HEK293T (cell line): ENCODE data around the gene ZNF622.

Experiments
- CTCF ChIA-PET: fragments of 350-600 bp; formaldehyde crosslinking; extraction: SDS; loops from one replicate; lab custom pipeline; 2021; ENCODE audit warnings: antibody characterized with exemption, inconsistent platforms; lab: Yijun Ruan, JAX
- POLR2A ChIA-PET: fragments of 350-600 bp; formaldehyde crosslinking; extraction: SDS; loops from one replicate; lab custom pipeline; 2020; ENCODE audit warnings: antibody characterized with exemption, inconsistent platforms; lab: Yijun Ruan, JAX
- DNase-seq: peaks from one replicate; pipeline ENCODE4 v3.0.0; 2012; ENCODE audit warnings: mixed read lengths; ENCODE audit errors: extremely low spot score
- ARNT ChIP-seq: fragments of 450-650 bp; IDR thresholded peaks from 2 replicates; pipeline ENCODE4 v1.6.1; 2017; ENCODE audit warnings: mild to moderate bottlenecking
- BHLHE40 ChIP-seq: fragments of 450-650 bp; IDR thresholded peaks from 2 replicates; pipeline ENCODE4 v1.6.1; 2016; ENCODE audit warnings: mild to moderate bottlenecking, moderate library complexity, borderline replicate concordance
- CTBP1 ChIP-seq: fragments of 450-650 bp; IDR thresholded peaks from 2 replicates; pipeline ENCODE4 v1.6.1; 2016; ENCODE audit warnings: borderline replicate concordance
- ELF4 ChIP-seq: fragments of 450-650 bp; IDR thresholded peaks from 2 replicates; pipeline ENCODE4 v1.6.1; 2017; ENCODE audit warnings: antibody characterized with exemption
- FOXA1 ChIP-seq: fragments of 450-650 bp; IDR thresholded peaks from 2 replicates; pipeline ENCODE4 v1.6.1; 2016; ENCODE audit warnings: mild to moderate bottlenecking
- FOXK2 ChIP-seq: fragments of 450-650 bp; IDR thresholded peaks from 2 replicates; pipeline ENCODE4 v1.6.1; 2016; ENCODE audit warnings: mild to moderate bottlenecking
- FOXM1 ChIP-seq: fragments of 450-650 bp; IDR thresholded peaks from 2 replicates; pipeline ENCODE4 v1.6.1; 2017; ENCODE audit warnings: mild to moderate bottlenecking, borderline replicate concordance
- HDGF ChIP-seq: fragments of 450-650 bp; IDR thresholded peaks from 2 replicates; pipeline ENCODE4 v1.6.1; 2017; ENCODE audit warnings: antibody characterized with exemption, borderline replicate concordance
- L3MBTL2 ChIP-seq: fragments of 450-650 bp; conservative IDR thresholded peaks from 2 replicates; pipeline ENCODE4 v1.6.1; 2016; ENCODE audit warnings: mild to moderate bottlenecking
- LEF1 ChIP-seq: fragments of 450-650 bp; IDR thresholded peaks from 2 replicates; pipeline ENCODE4 v1.6.1; 2017; ENCODE audit warnings: mild to moderate bottlenecking, borderline replicate concordance
- NFRKB ChIP-seq: fragments of 450-650 bp; IDR thresholded peaks from 2 replicates; pipeline ENCODE4 v1.6.1; 2016; ENCODE audit warnings: mild to moderate bottlenecking, moderate library complexity
- PKNOX1 ChIP-seq: fragments of 450-650 bp; IDR thresholded peaks from 2 replicates; pipeline ENCODE4 v1.6.1; 2016
- SP1 ChIP-seq: fragments of 450-650 bp; IDR thresholded peaks from 2 replicates; pipeline ENCODE4 v1.6.1; 2017
- SUZ12 ChIP-seq: fragments of 450-650 bp; IDR thresholded peaks from 2 replicates; pipeline ENCODE4 v1.6.1; 2016; ENCODE audit warnings: mild to moderate bottlenecking
- TARDBP ChIP-seq: fragments of 450-650 bp; IDR thresholded peaks from 2 replicates; pipeline ENCODE4 v1.6.1; 2016
- ZNF384 ChIP-seq: fragments of 450-650 bp; IDR thresholded peaks from 2 replicates; pipeline ENCODE4 v1.6.1; 2016

Gene ZNF622

GRCh38 chr5:16464664-16465543, 696 bp downstream of the ZNF622 start:
- POLR2A ChIA-PET = interaction anchor here (0.9 kb wide), 1 partner anchor 9 kb away, joined by 3 read pairs; no protein-coding TSS in a partner anchor
- no peak for DNase-seq
- CTCF ChIA-PET = interaction anchor here (0.7 kb wide), 1 partner anchor 304 kb away, joined by 3 read pairs; no protein-coding TSS in a partner anchor
- TF ChIP-seq SUZ12 (no peak), FOXK2 (no peak)

- TF ChIP-seq ARNT (no peak), PKNOX1 (no peak), CTBP1 (no peak), FOXA1 (no peak), TARDBP (no peak), L3MBTL2 (no peak), FOXM1 (no peak), ELF4 (no peak), SUZ12 (no peak), HDGF (no peak), LEF1 (no peak), NFRKB (no peak), ZNF384 (no peak), SP1 (no peak), BHLHE40 (no peak), FOXK2 (no peak)
- CTCF ChIA-PET = interaction anchor here (0.7 kb wide), 1 partner anchor 304 kb away, joined by 3 read pairs; no protein-coding TSS in a partner anchor
- POLR2A ChIA-PET = interaction anchor here (0.9 kb wide), 1 partner anchor 8 kb away, joined by 3 read pairs; no protein-coding TSS in a partner anchor
- no peak for DNase-seq
Observed at GRCh38 chr5:16464231-16464630, 1.4 kb downstream of the ZNF622 start.

GRCh38 chr5:16461782-16462181, 3.8 kb downstream of the ZNF622 start:
- CTCF ChIA-PET = no interaction called here
- TF ChIP-seq SUZ12 = no peak
- TF ChIP-seq FOXM1 = no peak
- no peak for TF ChIP-seq ELF4
- TF ChIP-seq NFRKB = no peak
- TF ChIP-seq SP1 = no peak
- TF ChIP-seq ARNT = no peak
- TF ChIP-seq HDGF = no peak
- no peak for TF ChIP-seq ZNF384
- DNase-seq = no peak
- POLR2A ChIA-PET = no interaction called here

- TF ChIP-seq NFRKB = no peak
- POLR2A ChIA-PET = no interaction called here
- no peak for DNase-seq
- CTCF ChIA-PET = no interaction called here
Observed at GRCh38 chr5:16461026-16461425, 4.6 kb downstream of the ZNF622 start.

DNA sequence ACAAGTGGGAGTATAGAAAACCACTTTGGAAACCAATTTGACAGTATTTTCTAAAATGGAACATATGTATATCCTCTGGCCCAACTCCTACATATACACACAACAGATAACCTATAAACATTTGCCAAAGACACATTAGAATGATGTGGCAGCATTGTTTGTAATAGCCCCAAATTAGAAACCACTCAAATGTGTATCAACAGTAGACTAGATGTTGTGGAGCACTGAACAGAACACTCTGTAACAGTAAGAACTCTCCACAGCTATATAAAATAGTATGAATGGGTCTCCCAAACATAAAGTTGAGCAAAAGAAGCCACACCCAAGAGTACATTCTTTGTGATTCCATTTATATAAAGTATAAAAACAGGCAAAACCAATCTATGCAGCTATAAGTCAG, 6.1 kb downstream of the ZNF622 start:
- TF ChIP-seq ARNT = no peak
- no peak for TF ChIP-seq BHLHE40
- no peak for TF ChIP-seq HDGF
- no peak for TF ChIP-seq SUZ12
- TF ChIP-seq LEF1 = no peak
- TF ChIP-seq CTBP1 = no peak
- no peak for TF ChIP-seq ZNF384
- TF ChIP-seq PKNOX1 = no peak
- no peak for TF ChIP-seq FOXK2
- TF ChIP-seq SP1 = no peak
- no peak for TF ChIP-seq L3MBTL2
- TF ChIP-seq FOXA1 = no peak
- TF ChIP-seq TARDBP = no peak
- no peak for TF ChIP-seq ELF4
- no peak for TF ChIP-seq NFRKB
- no peak for TF ChIP-seq FOXM1
- CTCF ChIA-PET = no interaction called here
- DNase-seq = no peak
- POLR2A ChIA-PET = no interaction called here

DNA sequence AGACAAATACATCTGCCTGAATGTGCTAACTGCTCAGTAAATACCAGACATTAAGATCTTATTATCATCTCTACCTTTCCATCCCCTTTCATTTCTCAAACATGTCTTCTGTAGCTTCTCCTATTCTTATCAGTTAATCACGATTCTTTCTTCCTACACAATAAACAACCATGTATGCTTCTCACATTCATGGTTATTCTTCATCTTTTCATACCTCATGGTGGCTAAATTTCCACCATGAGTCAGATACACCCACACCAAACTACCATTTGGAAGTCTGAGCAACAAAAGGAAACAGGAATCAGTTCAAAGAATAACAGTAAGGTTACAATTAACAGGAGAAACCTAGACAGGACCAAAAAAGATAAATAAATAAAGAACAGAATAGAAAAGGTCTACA, 7.7 kb downstream of the ZNF622 start:
- DNase-seq = no peak
- ChIA-PET CTCF (interaction anchor here (0.7 to 3.5 kb wide), 3 partner anchors 10 to 1087 kb away, joined by 3 to 35 read pairs (median 4); no protein-coding TSS in a partner anchor), POLR2A (no interaction called here)
- TF ChIP-seq FOXK2 (no peak), ZNF384 (no peak), ELF4 (no peak), PKNOX1 (no peak), CTBP1 (no peak), ARNT (no peak), NFRKB (no peak), TARDBP (no peak), FOXA1 (no peak), LEF1 (no peak), L3MBTL2 (no peak), SUZ12 (no peak), HDGF (no peak), FOXM1 (no peak), SP1 (no peak), BHLHE40 (no peak)
